IMR-90 (cell line): Measurements from ENCODE around the gene IFNA16.

ENCODE experiments used
- BHLHE40 ChIP-seq: fragments of 150-350 bp; IDR thresholded peaks from 2 replicates; pipeline ENCODE4 v1.6.1; 2016; ENCODE audit warnings: mild to moderate bottlenecking, low read depth, low read length
- CEBPB ChIP-seq: IDR thresholded peaks from 2 replicates; pipeline ENCODE4 v1.6.1; 2012; ENCODE audit warnings: low read depth, low read length, improper control_type of control experiment
- CHD1 ChIP-seq: IDR thresholded peaks from 2 replicates; pipeline ENCODE4 v1.6.1; 2012; ENCODE audit warnings: low read depth, low read length, improper control_type of control experiment
- FOS ChIP-seq: fragments of 150-350 bp; IDR thresholded peaks from 2 replicates; pipeline ENCODE4 v1.6.1; 2016; ENCODE audit warnings: low read depth, low read length
- MAFK ChIP-seq: IDR thresholded peaks from 2 replicates; pipeline ENCODE4 v1.6.1; 2012; ENCODE audit warnings: low read depth, low read length, improper control_type of control experiment
- MAZ ChIP-seq: IDR thresholded peaks from 2 replicates; pipeline ENCODE4 v1.6.1; 2012; ENCODE audit warnings: low read depth, mild to moderate bottlenecking, low read length, improper control_type of control experiment, moderate library complexity, borderline replicate concordance
- MXI1 ChIP-seq: IDR thresholded peaks from 2 replicates; pipeline ENCODE4 v1.6.1; 2012; ENCODE audit warnings: low read depth, mild to moderate bottlenecking, low read length, moderate library complexity, borderline replicate concordance
- POLR2A ChIP-seq: IDR thresholded peaks from 2 replicates; pipeline ENCODE4 v1.6.1; 2012; ENCODE audit warnings: mild to moderate bottlenecking, low read depth, low read length
- RAD21 ChIP-seq: IDR thresholded peaks from 2 replicates; pipeline ENCODE4 v1.6.1; 2012; ENCODE audit warnings: low read length, improper control_type of control experiment
- RCOR1 ChIP-seq: IDR thresholded peaks from 2 replicates; pipeline ENCODE4 v1.6.1; 2012; ENCODE audit warnings: mild to moderate bottlenecking, low read length, improper control_type of control experiment; ENCODE audit not compliant: insufficient replicate concordance
- RFX5 ChIP-seq: IDR thresholded peaks from 2 replicates; pipeline ENCODE4 v1.8.0; 2012; ENCODE audit warnings: low read depth, mild to moderate bottlenecking, low read length, moderate library complexity
- TF ChIP-seq, protein P1 (sequence below): conservative IDR thresholded peaks from 2 replicates; pipeline ENCODE4 v1.5.1; 2012; ENCODE audit warnings: mild to moderate bottlenecking, low read depth, low read length, improper control_type of control experiment
- TF ChIP-seq, protein P2 (sequence below): fragments of 150-350 bp; IDR thresholded peaks from 2 replicates; pipeline ENCODE4 v1.6.1; 2017; ENCODE audit warnings: mild to moderate bottlenecking, antibody characterized with exemption, low read length, low read depth
- TF ChIP-seq, protein P3 (sequence below): fragments of 150-350 bp; IDR thresholded peaks from 2 replicates; pipeline ENCODE4 v1.6.1; 2016; ENCODE audit warnings: low read depth, mild to moderate bottlenecking, low read length, moderate library complexity, borderline replicate concordance

DNA sequence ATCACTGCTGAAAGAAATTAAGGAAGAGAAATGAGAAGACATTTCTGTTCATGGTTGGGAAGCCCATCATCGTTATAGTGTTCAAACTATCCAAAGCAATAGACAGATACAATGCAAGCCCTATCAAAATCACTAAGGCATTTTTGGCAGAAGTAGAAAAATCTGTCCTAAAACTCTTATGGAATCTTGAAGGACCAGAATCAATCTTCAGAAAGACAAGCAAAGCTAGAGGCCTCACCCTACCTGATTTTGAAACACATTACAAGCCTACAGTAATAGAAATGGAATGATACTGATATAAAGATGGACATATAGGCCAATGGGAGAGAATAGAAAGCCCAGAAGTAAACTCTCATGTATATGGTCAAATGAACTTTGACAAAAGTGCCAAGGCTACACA, 45.8 kb downstream of the IFNA16 start:
- TF ChIP-seq, protein P1, sequence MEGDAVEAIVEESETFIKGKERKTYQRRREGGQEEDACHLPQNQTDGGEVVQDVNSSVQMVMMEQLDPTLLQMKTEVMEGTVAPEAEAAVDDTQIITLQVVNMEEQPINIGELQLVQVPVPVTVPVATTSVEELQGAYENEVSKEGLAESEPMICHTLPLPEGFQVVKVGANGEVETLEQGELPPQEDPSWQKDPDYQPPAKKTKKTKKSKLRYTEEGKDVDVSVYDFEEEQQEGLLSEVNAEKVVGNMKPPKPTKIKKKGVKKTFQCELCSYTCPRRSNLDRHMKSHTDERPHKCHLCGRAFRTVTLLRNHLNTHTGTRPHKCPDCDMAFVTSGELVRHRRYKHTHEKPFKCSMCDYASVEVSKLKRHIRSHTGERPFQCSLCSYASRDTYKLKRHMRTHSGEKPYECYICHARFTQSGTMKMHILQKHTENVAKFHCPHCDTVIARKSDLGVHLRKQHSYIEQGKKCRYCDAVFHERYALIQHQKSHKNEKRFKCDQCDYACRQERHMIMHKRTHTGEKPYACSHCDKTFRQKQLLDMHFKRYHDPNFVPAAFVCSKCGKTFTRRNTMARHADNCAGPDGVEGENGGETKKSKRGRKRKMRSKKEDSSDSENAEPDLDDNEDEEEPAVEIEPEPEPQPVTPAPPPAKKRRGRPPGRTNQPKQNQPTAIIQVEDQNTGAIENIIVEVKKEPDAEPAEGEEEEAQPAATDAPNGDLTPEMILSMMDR, result no peak
- TF ChIP-seq RAD21, result no peak
- no peak for TF ChIP-seq MAFK
- TF ChIP-seq FOS, result no peak
- no peak for TF ChIP-seq POLR2A
- no peak for TF ChIP-seq MXI1
- TF ChIP-seq RCOR1, result no peak
- TF ChIP-seq BHLHE40, result no peak
- TF ChIP-seq RFX5, result no peak
- TF ChIP-seq CHD1, result no peak
- no peak for TF ChIP-seq CEBPB
- TF ChIP-seq, protein P2, sequence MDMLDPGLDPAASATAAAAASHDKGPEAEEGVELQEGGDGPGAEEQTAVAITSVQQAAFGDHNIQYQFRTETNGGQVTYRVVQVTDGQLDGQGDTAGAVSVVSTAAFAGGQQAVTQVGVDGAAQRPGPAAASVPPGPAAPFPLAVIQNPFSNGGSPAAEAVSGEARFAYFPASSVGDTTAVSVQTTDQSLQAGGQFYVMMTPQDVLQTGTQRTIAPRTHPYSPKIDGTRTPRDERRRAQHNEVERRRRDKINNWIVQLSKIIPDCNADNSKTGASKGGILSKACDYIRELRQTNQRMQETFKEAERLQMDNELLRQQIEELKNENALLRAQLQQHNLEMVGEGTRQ, result no peak
- no peak for TF ChIP-seq MAZ
- TF ChIP-seq, protein P3, sequence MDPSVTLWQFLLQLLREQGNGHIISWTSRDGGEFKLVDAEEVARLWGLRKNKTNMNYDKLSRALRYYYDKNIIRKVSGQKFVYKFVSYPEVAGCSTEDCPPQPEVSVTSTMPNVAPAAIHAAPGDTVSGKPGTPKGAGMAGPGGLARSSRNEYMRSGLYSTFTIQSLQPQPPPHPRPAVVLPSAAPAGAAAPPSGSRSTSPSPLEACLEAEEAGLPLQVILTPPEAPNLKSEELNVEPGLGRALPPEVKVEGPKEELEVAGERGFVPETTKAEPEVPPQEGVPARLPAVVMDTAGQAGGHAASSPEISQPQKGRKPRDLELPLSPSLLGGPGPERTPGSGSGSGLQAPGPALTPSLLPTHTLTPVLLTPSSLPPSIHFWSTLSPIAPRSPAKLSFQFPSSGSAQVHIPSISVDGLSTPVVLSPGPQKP, result no peak
